ENCODE data around the gene SMO. TPM values are rescaled to one million over a fixed set of nuclear protein-coding genes. Genes with fewer than 3 reads are reported as not detected.
"Not testable (repeated sequence)": the region's sequence is repeated elsewhere in the genome, so short reads cannot be mapped to it uniquely, and the experiment has no call there.

The SMO gene
- total RNA-seq, 2 donors from 2014 or later: 8.7 to 16.4 TPM

DNA sequence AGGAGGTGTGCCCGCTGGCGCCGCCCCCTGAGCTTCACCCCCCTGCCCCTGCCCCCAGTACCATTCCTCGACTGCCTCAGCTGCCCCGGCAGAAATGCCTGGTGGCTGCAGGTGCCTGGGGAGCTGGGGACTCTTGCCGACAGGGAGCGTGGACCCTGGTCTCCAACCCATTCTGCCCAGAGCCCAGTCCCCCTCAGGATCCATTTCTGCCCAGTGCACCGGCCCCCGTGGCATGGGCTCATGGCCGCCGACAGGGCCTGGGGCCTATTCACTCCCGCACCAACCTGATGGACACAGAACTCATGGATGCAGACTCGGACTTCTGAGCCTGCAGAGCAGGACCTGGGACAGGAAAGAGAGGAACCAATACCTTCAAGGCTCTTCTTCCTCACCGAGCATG lies 23.7 kb downstream of the SMO start:
- DNase-seq (ENCODE audit: low spot score) (no peak), ATAC-seq (ENCODE audit: insufficient number of reproducible peaks, low FRiP score, low read depth) (no peak)
- no peak overlapping the region for H3K27ac ChIP-seq
- H3K27me3 ChIP-seq (replicated peaks; ENCODE audit: insufficient read depth): no peaks in the 10 kb centered on the region
- H3K36me3 ChIP-seq: peaks cover 6% of the 10 kb centered on the region
- TF ChIP-seq CTCF (IDR thresholded peaks at IDR 0.05): no peak
- H3K4me3 ChIP-seq: no peak overlapping the region
- no peaks in the 10 kb centered on the region for H3K4me1 ChIP-seq (ENCODE audit: control insufficient read depth in 1 of 2, low read depth in 2 of 2)
- H3K9me3 ChIP-seq: no peaks in the 10 kb centered on the region

GRCh38 chr7:129212596-129212995 lies 24.2 kb downstream of the SMO start:
- no peak for ATAC-seq (ENCODE audit: insufficient number of reproducible peaks, low FRiP score, low read depth)
- peaks cover 6% of the 10 kb centered on the region for H3K36me3 ChIP-seq
- H3K27ac ChIP-seq: no peak overlapping the region
- DNase-seq (ENCODE audit: low spot score): no peak
- no peaks in the 10 kb centered on the region for H3K4me1 ChIP-seq (ENCODE audit: control insufficient read depth in 1 of 2, low read depth in 2 of 2)
- no peaks in the 10 kb centered on the region for H3K9me3 ChIP-seq
- no peaks in the 10 kb centered on the region for H3K27me3 ChIP-seq (replicated peaks; ENCODE audit: insufficient read depth)
- H3K4me3 ChIP-seq: no peak overlapping the region
- no peak for TF ChIP-seq CTCF (IDR thresholded peaks at IDR 0.05)

DNA sequence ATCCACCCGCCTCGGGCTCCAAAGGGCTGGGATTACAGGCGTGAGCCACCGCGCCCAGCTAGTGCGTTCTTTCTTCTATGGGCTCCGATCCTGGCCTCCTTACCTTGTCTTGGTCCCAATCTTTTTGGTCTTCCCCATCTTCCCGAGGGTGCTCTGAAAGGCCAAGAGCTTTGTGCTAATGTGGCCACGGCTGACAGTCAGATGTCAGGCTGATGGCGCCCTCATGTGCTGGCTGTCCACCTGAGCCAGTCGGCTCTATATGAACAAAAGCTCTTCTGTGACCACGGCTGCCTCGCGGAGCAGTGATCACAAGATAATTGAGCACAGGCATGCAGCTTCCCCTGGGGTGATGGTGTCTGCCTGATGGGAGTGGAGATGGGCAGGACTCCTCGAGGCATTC lies 25.4 kb downstream of the SMO start:
- H3K4me1 ChIP-seq (ENCODE audit: control insufficient read depth in 1 of 2, low read depth in 2 of 2): no peaks in the 10 kb centered on the region
- H3K27me3 ChIP-seq (replicated peaks; ENCODE audit: insufficient read depth): no peaks in the 10 kb centered on the region
- H3K27ac ChIP-seq: no peak overlapping the region
- H3K4me3 ChIP-seq: no peak overlapping the region
- DNase-seq (ENCODE audit: low spot score) (no peak), ATAC-seq (ENCODE audit: insufficient number of reproducible peaks, low FRiP score, low read depth) (no peak)
- peaks cover 6% of the 10 kb centered on the region for H3K36me3 ChIP-seq
- no peaks in the 10 kb centered on the region for H3K9me3 ChIP-seq
- TF ChIP-seq CTCF (IDR thresholded peaks at IDR 0.05): no peak

GRCh38 chr7:129215691-129216090 lies 27.3 kb downstream of the SMO start:
- H3K9me3 ChIP-seq; ATAC-seq (ENCODE audit: insufficient number of reproducible peaks, low FRiP score, low read depth); H3K4me1 ChIP-seq (ENCODE audit: control insufficient read depth in 1 of 2, low read depth in 2 of 2); H3K4me3 ChIP-seq; DNase-seq (ENCODE audit: low spot score); H3K27ac ChIP-seq; H3K36me3 ChIP-seq; H3K27me3 ChIP-seq (replicated peaks; ENCODE audit: insufficient read depth): not testable (repeated sequence)

- H3K36me3 ChIP-seq; ATAC-seq (ENCODE audit: insufficient number of reproducible peaks, low FRiP score, low read depth); H3K4me1 ChIP-seq (ENCODE audit: control insufficient read depth in 1 of 2, low read depth in 2 of 2); DNase-seq (ENCODE audit: low spot score); H3K9me3 ChIP-seq; H3K27ac ChIP-seq; H3K27me3 ChIP-seq (replicated peaks; ENCODE audit: insufficient read depth); H3K4me3 ChIP-seq: not testable (repeated sequence)
Observed at GRCh38 chr7:129216101-129216715, 27.8 kb downstream of the SMO start.

DNA sequence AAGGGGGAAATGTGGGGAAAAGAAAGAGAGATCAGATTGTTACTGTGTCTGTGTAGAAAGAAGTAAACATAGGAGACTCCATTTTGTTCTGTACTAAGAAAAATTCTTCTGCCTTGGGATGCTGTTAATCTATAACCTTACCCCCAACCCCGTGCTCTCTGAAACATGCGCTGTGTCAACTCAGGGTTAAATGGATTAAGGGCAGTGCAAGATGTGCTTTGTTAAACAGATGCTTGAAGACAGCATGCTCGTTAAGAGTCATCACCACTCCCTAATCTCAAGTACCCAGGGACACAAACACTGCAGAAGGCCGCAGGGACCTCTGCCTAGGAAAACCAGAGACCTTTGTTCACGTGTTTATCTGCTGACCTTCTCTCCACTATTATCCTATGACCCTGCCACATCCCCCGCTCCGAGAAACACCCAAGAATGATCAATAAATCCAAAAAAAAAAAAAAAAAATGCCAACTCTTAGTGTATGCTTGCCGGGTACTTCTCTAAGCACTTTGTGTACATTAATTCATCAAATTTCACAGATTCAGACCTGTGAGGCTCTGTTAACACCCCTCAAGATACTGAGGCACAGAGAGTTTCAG lies 28.5 kb downstream of the SMO start:
- not testable (repeated sequence) for ATAC-seq (ENCODE audit: insufficient number of reproducible peaks, low FRiP score, low read depth); H3K4me1 ChIP-seq (ENCODE audit: control insufficient read depth in 1 of 2, low read depth in 2 of 2); DNase-seq (ENCODE audit: low spot score); H3K4me3 ChIP-seq; H3K9me3 ChIP-seq; H3K36me3 ChIP-seq; H3K27me3 ChIP-seq (replicated peaks; ENCODE audit: insufficient read depth); H3K27ac ChIP-seq

Measured in thoracic aorta (tissue), 2 donors.